PC-9 (cell line): ENCODE results near the gene ZNF43. TPM values are rescaled to one million over a fixed set of nuclear protein-coding genes. Genes with fewer than 3 reads are reported as not detected.
"Not testable (repeated sequence)": the region's sequence is repeated elsewhere in the genome, so short reads cannot be mapped to it uniquely, and the experiment has no call there.

ENCODE experiments used
- BruUV-seq: library from RNA; stranded (reverse); fragments of 400-500 nt; replicated peaks from 2 replicates; lab custom pipeline; 2021; lab: Mats Ljungman, UMichigan
- CTCF ChIA-PET: fragments of 300-600 bp; sonication (Branson Sonifier 250); formaldehyde crosslinking; loops from one replicate; lab custom pipeline; 2022; ENCODE audit warnings: antibody characterized with exemption; lab: Charles Lee
- POLR2A ChIA-PET: fragments of 300-600 bp; sonication (Branson Sonifier 250); formaldehyde crosslinking; loops from one replicate; lab custom pipeline; 2022; ENCODE audit warnings: antibody characterized with exemption; ENCODE audit not compliant: unreplicated experiment; lab: Charles Lee
- DNase-seq, 2 experiments: peaks; one replicate each; pipeline versions ENCODE4 v3.0.0 to v3.0.0-alpha.2; 2015 to 2022; ENCODE audit warnings: mixed read lengths in 1 of 2
- H2AFZ ChIP-seq: fragments of 200-600 bp; sonication (generic); 2 replicates; pipeline ENCODE4 v1.8.1; 2017; ENCODE audit warnings: antibody characterized with exemption
- H3F3A ChIP-seq: fragments of 200-600 bp; sonication (generic); 2 replicates; pipeline ENCODE4 v1.8.1; 2017; ENCODE audit warnings: antibody characterized with exemption, mild to moderate bottlenecking, low read depth; ENCODE audit not compliant: insufficient read depth
- H3K27ac ChIP-seq: fragments of 200-600 bp; sonication (generic); 2 replicates; pipeline ENCODE4 v1.6.1; 2016; ENCODE audit warnings: mixed run types
- H3K27me3 ChIP-seq: fragments of 200-600 bp; sonication (generic); 2 replicates; pipeline ENCODE4 v1.6.1; 2016; ENCODE audit warnings: low read depth, mixed run types; ENCODE audit not compliant: insufficient read depth
- H3K36me3 ChIP-seq: fragments of 200-600 bp; sonication (generic); 2 replicates; pipeline ENCODE4 v1.6.1; 2016; ENCODE audit warnings: low read depth, mixed run types
- H3K4me1 ChIP-seq: fragments of 200-600 bp; sonication (generic); replicated peaks from 2 replicates; pipeline ENCODE4 v1.6.1; 2016; ENCODE audit warnings: mixed run types; ENCODE audit not compliant: insufficient read depth
- H3K4me2 ChIP-seq: fragments of 200-600 bp; sonication (generic); 2 replicates; pipeline ENCODE4 v1.6.1; 2017; ENCODE audit warnings: mixed run types
- H3K4me3 ChIP-seq: fragments of 200-600 bp; sonication (generic); 2 replicates; pipeline ENCODE4 v1.6.1; 2016; ENCODE audit warnings: mixed run types
- H3K79me2 ChIP-seq: fragments of 200-600 bp; sonication (generic); 2 replicates; pipeline ENCODE4 v1.6.1; 2017; ENCODE audit warnings: low read depth, mixed run types
- H3K9me2 ChIP-seq: fragments of 200-600 bp; sonication (generic); 2 replicates; pipeline ENCODE4 v1.8.1; 2017; ENCODE audit warnings: mild to moderate bottlenecking; ENCODE audit not compliant: insufficient read depth
- H3K9me3 ChIP-seq: fragments of 200-600 bp; sonication (generic); 2 replicates; pipeline ENCODE4 v1.8.1; 2016; ENCODE audit warnings: low read depth; ENCODE audit not compliant: insufficient read depth
- H4K20me1 ChIP-seq: fragments of 200-600 bp; sonication (generic); 2 replicates; pipeline ENCODE4 v1.8.1; 2017; ENCODE audit not compliant: insufficient read depth
- EZH2 ChIP-seq: fragments of 200-600 bp; sonication (generic); IDR thresholded peaks from 2 replicates; pipeline ENCODE4 v1.8.0; 2017; ENCODE audit warnings: antibody characterized with exemption, low read depth
- intact Hi-C: fragments of 100-400 bp; cut with micrococcal nuclease; formaldehyde crosslinking; loops from one replicate; pipeline ENCODE4 v1.10.0; 2022; ENCODE audit not compliant: unreplicated experiment
- total RNA-seq: library from RNA; stranded (reverse); gene quantifications from 2 replicates; pipeline ENCODE4 v1.2.3, GENCODE V29; 2021
- TF ChIP-seq, protein P1 (sequence below): fragments of 200-600 bp; sonication (generic); conservative IDR thresholded peaks from 2 replicates; pipeline ENCODE4 v1.6.1; 2017; ENCODE audit warnings: mixed run types, antibody characterized with exemption, mild to moderate bottlenecking, moderate library complexity

ZNF43 gene
- total RNA-seq, 1 experiment from 2014 or later, result 9.0 TPM

DNA sequence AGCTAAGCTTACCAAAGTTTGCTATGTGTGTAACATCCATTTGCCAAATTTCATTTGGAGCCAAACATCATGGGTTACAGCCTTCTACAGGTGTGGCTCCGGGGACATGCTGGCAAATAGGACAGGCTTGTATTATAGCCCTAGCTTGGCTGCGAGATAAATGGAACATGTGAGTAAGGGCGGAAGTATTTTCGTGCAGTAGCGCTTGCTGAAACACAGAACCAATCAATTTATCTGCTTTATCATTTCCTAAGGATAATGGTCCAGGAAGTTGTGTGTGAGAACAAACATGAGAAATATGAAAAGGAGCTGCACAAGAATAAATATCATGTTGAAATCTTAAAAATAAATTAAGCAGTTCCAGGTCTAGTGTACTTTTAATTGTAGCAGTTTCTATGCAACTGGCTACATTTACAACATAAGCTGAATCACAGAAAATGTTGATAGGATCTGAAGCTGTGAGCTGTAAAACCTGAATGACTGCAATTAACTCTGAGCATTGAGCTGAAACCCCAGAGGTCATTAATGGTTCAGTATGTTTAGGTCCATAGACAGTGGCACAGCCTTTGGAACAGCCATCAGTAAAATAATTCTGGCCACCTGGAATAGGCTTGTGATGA lies 46.4 kb downstream of the ZNF43 start:
- peaks cover 5% of the 10 kb centered on the region for H3K9me3 ChIP-seq
- H3K4me1 ChIP-seq, result no peaks in the 10 kb centered on the region
- intact Hi-C loops, result no loop called here
- no peak overlapping the region for H2AFZ ChIP-seq
- POLR2A ChIA-PET, result no interaction called here
- no peaks in the 10 kb centered on the region for H3K79me2 ChIP-seq
- peak in 1 of 2 experiments; percentile 70 for DNase-seq
- no peaks in the 10 kb centered on the region for H3K9me2 ChIP-seq
- H3K27me3 ChIP-seq, result no peaks in the 10 kb centered on the region
- H3K4me2 ChIP-seq, result no peak overlapping the region
- H3K4me3 ChIP-seq, result no peak overlapping the region
- CTCF ChIA-PET, result no interaction called here
- no peak overlapping the region for H3K27ac ChIP-seq
- H3F3A ChIP-seq, result no peaks in the 10 kb centered on the region
- no peaks in the 10 kb centered on the region for H4K20me1 ChIP-seq
- H3K36me3 ChIP-seq, result no peaks in the 10 kb centered on the region
- TF ChIP-seq, protein P1, sequence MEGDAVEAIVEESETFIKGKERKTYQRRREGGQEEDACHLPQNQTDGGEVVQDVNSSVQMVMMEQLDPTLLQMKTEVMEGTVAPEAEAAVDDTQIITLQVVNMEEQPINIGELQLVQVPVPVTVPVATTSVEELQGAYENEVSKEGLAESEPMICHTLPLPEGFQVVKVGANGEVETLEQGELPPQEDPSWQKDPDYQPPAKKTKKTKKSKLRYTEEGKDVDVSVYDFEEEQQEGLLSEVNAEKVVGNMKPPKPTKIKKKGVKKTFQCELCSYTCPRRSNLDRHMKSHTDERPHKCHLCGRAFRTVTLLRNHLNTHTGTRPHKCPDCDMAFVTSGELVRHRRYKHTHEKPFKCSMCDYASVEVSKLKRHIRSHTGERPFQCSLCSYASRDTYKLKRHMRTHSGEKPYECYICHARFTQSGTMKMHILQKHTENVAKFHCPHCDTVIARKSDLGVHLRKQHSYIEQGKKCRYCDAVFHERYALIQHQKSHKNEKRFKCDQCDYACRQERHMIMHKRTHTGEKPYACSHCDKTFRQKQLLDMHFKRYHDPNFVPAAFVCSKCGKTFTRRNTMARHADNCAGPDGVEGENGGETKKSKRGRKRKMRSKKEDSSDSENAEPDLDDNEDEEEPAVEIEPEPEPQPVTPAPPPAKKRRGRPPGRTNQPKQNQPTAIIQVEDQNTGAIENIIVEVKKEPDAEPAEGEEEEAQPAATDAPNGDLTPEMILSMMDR, result no peak
- no TSS peak for BruUV-seq

DNA sequence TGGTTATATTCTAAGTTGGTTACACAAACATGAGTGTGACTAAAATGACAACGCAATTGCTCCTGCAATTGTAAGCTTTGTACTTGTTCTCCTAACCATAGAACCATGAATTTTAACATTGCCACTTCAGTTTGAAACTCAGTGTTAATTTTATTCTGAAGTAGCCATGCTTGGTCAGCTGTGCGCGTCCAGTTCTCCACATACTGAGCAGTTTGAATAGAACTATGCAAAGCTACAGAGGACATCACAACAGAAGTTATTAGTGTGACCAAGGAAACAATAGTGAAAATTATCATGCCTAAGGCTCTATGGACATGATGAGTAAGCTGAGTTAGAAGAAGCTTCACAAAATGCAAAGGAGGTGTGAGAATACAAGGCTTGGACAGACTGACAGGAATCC lies 49.0 kb downstream of the ZNF43 start:
- Histone ChIP-seq H3F3A (no peaks in the 10 kb centered on the region), H4K20me1 (no peaks in the 10 kb centered on the region), H3K9me3 (peaks cover 14% of the 10 kb centered on the region; the same call in 1 of the 2 replicates), H3K4me1 (no peaks in the 10 kb centered on the region), H3K27me3 (no peaks in the 10 kb centered on the region), H3K36me3 (no peaks in the 10 kb centered on the region), H2AFZ (no peak overlapping the region), H3K4me3 (no peak overlapping the region), H3K79me2 (no peaks in the 10 kb centered on the region), H3K4me2 (no peak overlapping the region), H3K27ac (no peak overlapping the region), H3K9me2 (no peaks in the 10 kb centered on the region)
- no peak for TF ChIP-seq EZH2
- TF ChIP-seq, protein P1, result no peak
- intact Hi-C loops, result no loop called here
- DNase-seq, result no peak
- ChIA-PET CTCF (no interaction called here), POLR2A (no interaction called here)
- no TSS peak for BruUV-seq

DNA sequence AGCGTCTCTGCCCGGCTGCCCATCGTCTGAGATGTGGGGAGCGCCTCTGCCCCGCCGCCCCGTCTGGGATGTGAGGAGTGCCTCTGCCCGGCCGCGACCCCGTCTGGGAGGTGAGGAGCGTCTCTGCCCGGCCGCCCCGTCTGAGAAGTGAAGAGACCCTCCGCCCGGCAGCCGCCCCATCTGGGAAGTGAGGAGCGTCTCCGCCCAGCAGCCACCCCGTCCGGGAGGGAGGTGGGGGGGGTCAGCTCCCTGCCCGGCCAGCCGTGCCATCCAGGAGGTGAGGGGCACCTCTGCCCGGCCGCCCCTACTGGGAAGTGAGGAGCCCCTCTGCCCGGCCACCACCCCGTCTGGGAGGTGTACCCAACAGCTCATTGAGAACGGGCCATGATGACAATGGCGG lies 60.2 kb downstream of the ZNF43 start:
- H3F3A ChIP-seq, H3K79me2 ChIP-seq, H3K36me3 ChIP-seq, H3K4me3 ChIP-seq, H2AFZ ChIP-seq, H3K9me2 ChIP-seq, H3K4me1 ChIP-seq, H3K27me3 ChIP-seq, BruUV-seq, DNase-seq, POLR2A ChIA-PET, H3K27ac ChIP-seq, intact Hi-C loops, H3K9me3 ChIP-seq, CTCF ChIA-PET, H4K20me1 ChIP-seq, H3K4me2 ChIP-seq: not testable (repeated sequence)
